Measurements from ENCODE around the gene GPR161. TPM values are rescaled to one million over a fixed set of nuclear protein-coding genes. Genes with fewer than 3 reads are reported as not detected.

The GPR161 gene
- total and polyA plus RNA-seq, 2 of the 13 experiments (the other 11 are each of a cell fraction or from before 2014, with no cell fraction given), result 0.13 to 0.35 TPM

DNA sequence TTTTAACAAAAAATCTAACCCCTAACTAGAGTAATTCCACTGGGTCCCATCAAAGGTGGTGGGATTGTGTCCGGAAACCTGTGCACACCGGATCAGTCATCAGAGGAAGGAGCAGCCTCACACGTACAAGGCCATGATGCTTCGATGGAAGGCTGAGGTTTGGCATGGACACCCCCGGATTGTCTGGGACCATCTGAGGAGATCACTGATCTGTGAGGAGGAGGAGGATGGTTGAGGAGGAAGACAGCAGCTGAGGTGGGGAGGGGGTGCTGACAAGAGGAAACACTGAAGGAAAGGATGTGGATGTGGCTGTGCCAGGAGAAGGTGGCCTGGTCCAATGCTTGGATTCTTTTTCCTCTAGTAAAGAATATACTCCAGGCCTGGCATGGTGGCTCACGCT is 41.3 kb downstream of the GPR161 start:
- Histone ChIP-seq H3K27me3 (ENCODE audit: control insufficient read depth in 1 of 2, insufficient read depth in 2 of 2, low read length in 2 of 2) (peaks cover 3 to 4% of the 10 kb centered on the region in 2 experiments; a peak in 1 of 5 replicates), H2AFZ (ENCODE audit: low read length) (no peak overlapping the region), H3K79me2 (ENCODE audit: insufficient read depth, low read length) (no peaks in the 10 kb centered on the region), H4K20me1 (ENCODE audit: insufficient read depth, low read length) (no peaks in the 10 kb centered on the region), H3K4me3 (replicated peaks in 1 of 3; ENCODE audit: insufficient read depth in 1 of 3, low read depth in 2 of 3, low read length in 3 of 3) (no peak overlapping the region), H3K36me3 (replicated peaks in 1 of 2; ENCODE audit: control insufficient read depth in 1 of 2, insufficient read depth in 2 of 2, low read length in 2 of 2) (no peaks in the 10 kb centered on the region), H3K4me2 (ENCODE audit: low read depth, low read length) (no peak overlapping the region), H3K27ac (ENCODE audit: extremely low read length, insufficient read depth, low read length) (no peak overlapping the region), H3K9ac (ENCODE audit: insufficient read depth, low read depth, low read length) (no peak overlapping the region), H3K4me1 (ENCODE audit: insufficient read depth, low read length) (no peaks in the 10 kb centered on the region), H3K9me3 (ENCODE audit: low read length) (no peaks in the 10 kb centered on the region)
- WGBS (ENCODE audit: low lambda C conversion rate), result 66% methylated on average over 6 of the region's 6 CpGs
- ATAC-seq (no peak), FAIRE-seq (no peak), DNase-seq (ENCODE audit: low spot score) (no peak)
- no peak for TF ChIP-seq TSC22D2 (CRISPR knock-in tag; IDR thresholded peaks at IDR 0.05; ENCODE audit: borderline replicate concordance)
- TF ChIP-seq ZSCAN5A (CRISPR knock-in tag; IDR thresholded peaks at IDR 0.05; ENCODE audit: borderline replicate concordance), result no peak
- no peak for TF ChIP-seq CBX5 (CRISPR knock-in tag; IDR thresholded peaks at IDR 0.05; ENCODE audit: borderline replicate concordance)
- TF ChIP-seq, protein P1, sequence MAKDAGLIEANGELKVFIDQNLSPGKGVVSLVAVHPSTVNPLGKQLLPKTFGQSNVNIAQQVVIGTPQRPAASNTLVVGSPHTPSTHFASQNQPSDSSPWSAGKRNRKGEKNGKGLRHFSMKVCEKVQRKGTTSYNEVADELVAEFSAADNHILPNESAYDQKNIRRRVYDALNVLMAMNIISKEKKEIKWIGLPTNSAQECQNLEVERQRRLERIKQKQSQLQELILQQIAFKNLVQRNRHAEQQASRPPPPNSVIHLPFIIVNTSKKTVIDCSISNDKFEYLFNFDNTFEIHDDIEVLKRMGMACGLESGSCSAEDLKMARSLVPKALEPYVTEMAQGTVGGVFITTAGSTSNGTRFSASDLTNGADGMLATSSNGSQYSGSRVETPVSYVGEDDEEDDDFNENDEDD (CRISPR knock-in tag; IDR thresholded peaks at IDR 0.05; ENCODE audit: borderline replicate concordance), result no peak
- TF ChIP-seq, protein P2, sequence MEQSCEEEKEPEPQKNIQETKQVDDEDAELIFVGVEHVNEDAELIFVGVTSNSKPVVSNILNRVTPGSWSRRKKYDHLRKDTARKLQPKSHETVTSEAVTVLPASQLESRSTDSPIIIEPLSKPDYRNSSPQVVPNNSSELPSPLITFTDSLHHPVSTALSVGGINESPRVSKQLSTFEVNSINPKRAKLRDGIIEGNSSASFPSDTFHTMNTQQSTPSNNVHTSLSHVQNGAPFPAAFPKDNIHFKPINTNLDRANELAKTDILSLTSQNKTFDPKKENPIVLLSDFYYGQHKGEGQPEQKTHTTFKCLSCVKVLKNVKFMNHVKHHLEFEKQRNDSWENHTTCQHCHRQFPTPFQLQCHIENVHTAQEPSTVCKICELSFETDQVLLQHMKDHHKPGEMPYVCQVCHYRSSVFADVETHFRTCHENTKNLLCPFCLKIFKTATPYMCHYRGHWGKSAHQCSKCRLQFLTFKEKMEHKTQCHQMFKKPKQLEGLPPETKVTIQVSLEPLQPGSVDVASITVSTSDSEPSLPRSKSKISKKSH (CRISPR knock-in tag; IDR thresholded peaks at IDR 0.05; ENCODE audit: borderline replicate concordance), result no peak
- TF ChIP-seq, protein P3, sequence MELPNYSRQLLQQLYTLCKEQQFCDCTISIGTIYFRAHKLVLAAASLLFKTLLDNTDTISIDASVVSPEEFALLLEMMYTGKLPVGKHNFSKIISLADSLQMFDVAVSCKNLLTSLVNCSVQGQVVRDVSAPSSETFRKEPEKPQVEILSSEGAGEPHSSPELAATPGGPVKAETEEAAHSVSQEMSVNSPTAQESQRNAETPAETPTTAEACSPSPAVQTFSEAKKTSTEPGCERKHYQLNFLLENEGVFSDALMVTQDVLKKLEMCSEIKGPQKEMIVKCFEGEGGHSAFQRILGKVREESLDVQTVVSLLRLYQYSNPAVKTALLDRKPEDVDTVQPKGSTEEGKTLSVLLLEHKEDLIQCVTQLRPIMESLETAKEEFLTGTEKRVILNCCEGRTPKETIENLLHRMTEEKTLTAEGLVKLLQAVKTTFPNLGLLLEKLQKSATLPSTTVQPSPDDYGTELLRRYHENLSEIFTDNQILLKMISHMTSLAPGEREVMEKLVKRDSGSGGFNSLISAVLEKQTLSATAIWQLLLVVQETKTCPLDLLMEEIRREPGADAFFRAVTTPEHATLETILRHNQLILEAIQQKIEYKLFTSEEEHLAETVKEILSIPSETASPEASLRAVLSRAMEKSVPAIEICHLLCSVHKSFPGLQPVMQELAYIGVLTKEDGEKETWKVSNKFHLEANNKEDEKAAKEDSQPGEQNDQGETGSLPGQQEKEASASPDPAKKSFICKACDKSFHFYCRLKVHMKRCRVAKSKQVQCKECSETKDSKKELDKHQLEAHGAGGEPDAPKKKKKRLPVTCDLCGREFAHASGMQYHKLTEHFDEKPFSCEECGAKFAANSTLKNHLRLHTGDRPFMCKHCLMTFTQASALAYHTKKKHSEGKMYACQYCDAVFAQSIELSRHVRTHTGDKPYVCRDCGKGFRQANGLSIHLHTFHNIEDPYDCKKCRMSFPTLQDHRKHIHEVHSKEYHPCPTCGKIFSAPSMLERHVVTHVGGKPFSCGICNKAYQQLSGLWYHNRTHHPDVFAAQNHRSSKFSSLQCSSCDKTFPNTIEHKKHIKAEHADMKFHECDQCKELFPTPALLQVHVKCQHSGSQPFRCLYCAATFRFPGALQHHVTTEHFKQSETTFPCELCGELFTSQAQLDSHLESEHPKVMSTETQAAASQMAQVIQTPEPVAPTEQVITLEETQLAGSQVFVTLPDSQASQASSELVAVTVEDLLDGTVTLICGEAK (IDR thresholded peaks at IDR 0.05), result no peak
- TF ChIP-seq, protein P3 (CRISPR knock-in tag; IDR thresholded peaks at IDR 0.05), result no peak
- no peak for TF ChIP-seq ZNF33A (CRISPR knock-in tag; IDR thresholded peaks at IDR 0.05; ENCODE audit: borderline replicate concordance)
- TF ChIP-seq ZNF251 (CRISPR knock-in tag; IDR thresholded peaks at IDR 0.05), result no peak
- no peak for TF ChIP-seq MAFK (conservative IDR thresholded peaks at IDR 0.05 in 1 of 2, IDR thresholded peaks at IDR 0.05 in 1 of 2; ENCODE audit: low read length in 2 of 2)
- in situ Hi-C loops (cut with HindIII; ENCODE audit: extremely low pct_ligation_motif_present, low pct_unique_long_range_greater_than_20kb), result no loop called here
- CTCF ChIA-PET (ENCODE audit: low intra/inter-chr PET ratio, low total read pairs), result no interaction called here
- POLR2A ChIA-PET, result no interaction called here
- intact Hi-C loops (cut with micrococcal nuclease; ENCODE audit: unreplicated experiment), result no loop called here
- BruUV-seq (replicated peaks), result no TSS peak
